Activated naive CD4-positive, alpha-beta T cell treated with anti-CD3 and anti-CD28 coated beads, Interleukin-2, amount 10 ng/mL, durations not matched to agents 5 hours and 36 hours (primary cell): ENCODE results near the gene ABCE1. TPM values are rescaled to one million over a fixed set of nuclear protein-coding genes. Genes with fewer than 3 reads are reported as not detected.

Experiments used
- total RNA-seq, 2 experiments: library from RNA; stranded (reverse); gene quantifications; one replicate each; pipeline ENCODE4 v1.2.3, GENCODE V29; 2021

Gene ABCE1
- total RNA-seq = 10 to 100 TPM; 69.1 to 73.3 TPM

GRCh38 chr4:145097821-145098674, at the start of gene ABCE1, which contains the start of gene ANAPC10:
ABCE1 (plus strand) TSS chr4:145098311; CDS start chr4:145104413, 6,102 bp downstream.
ANAPC10 (minus strand) TSS chr4:145098196; CDS start chr4:145096099, 2,097 bp downstream.

Other genes starting within 250 kb of the ABCE1 start
- 10 to 100 TPM; 16.8 to 20.2 TPM for gene ANAPC10, start 115 bp upstream of the ABCE1 start, total RNA-seq
- 10 to 100 TPM; 42.7 to 49.0 TPM for gene OTUD4, start 82.3 kb downstream of the ABCE1 start, total RNA-seq